OCI-LY7 (cell line): ENCODE measurements around the gene BTNL3.

Source experiments
- CTCF ChIP-seq: fragments of 200-600 bp; sonication (generic); conservative IDR thresholded peaks from 2 replicates; pipeline ENCODE4 v1.5.1; 2014; ENCODE audit warnings: mild to moderate bottlenecking, antibody characterized with exemption, low read length, moderate library complexity, mixed read lengths
- EZH2phosphoT487 ChIP-seq: fragments of 200-600 bp; sonication (generic); IDR thresholded peaks from 2 replicates; pipeline ENCODE4 v1.6.1; 2018; ENCODE audit warnings: low read depth, borderline replicate concordance, mild to moderate bottlenecking, mixed run types, antibody characterized with exemption, low read length, moderate library complexity, mixed read lengths

- TF ChIP-seq CTCF (no peak), EZH2phosphoT487 (no peak)
Measured at GRCh38 chr5:180976518-180976917, 12.1 kb upstream of the BTNL3 start.
